ENCODE data around the gene AZU1. TPM values are rescaled to one million over a fixed set of nuclear protein-coding genes. Genes with fewer than 3 reads are reported as not detected.
"Not testable (repeated sequence)": the region's sequence is repeated elsewhere in the genome, so short reads cannot be mapped to it uniquely, and the experiment has no call there.

The AZU1 gene
- total RNA-seq, 2 donors from 2014 or later: 0.19 TPM; not detected in 1

- Mint-ChIP-seq H3K27me3 (no peaks in the 10 kb centered on the region), H3K4me1 (no peaks in the 10 kb centered on the region)
- ATAC-seq (replicated peaks): no peak
These were observed 1.6 kb upstream of the AZU1 start for GRCh38 chr19:825897-826644.

GRCh38 chr19:827314-827709, 325 bp upstream of the AZU1 start:
- Mint-ChIP-seq H3K36me3 (ENCODE audit: low read depth) (no peaks in the 10 kb centered on the region), H3K27ac (no peak overlapping the region), H3K27me3 (no peaks in the 10 kb centered on the region), H3K4me1 (no peaks in the 10 kb centered on the region), H3K9me3 (no peaks in the 10 kb centered on the region), H3K4me3 (no peak overlapping the region)
- no peak for ATAC-seq (replicated peaks)

More at GRCh38 chr19:825897-826644, 1.6 kb upstream of the AZU1 start:
- no peaks in the 10 kb centered on the region for H3K36me3 Mint-ChIP-seq (ENCODE audit: low read depth)
- no peaks in the 10 kb centered on the region for H3K9me3 Mint-ChIP-seq
- no peak overlapping the region for H3K27ac Mint-ChIP-seq
- no peak overlapping the region for H3K4me3 Mint-ChIP-seq

GRCh38 chr19:829129-829758, 1.6 kb downstream of the AZU1 start:
- Mint-ChIP-seq H3K27ac (no peak overlapping the region), H3K4me1 (no peaks in the 10 kb centered on the region), H3K27me3 (no peaks in the 10 kb centered on the region), H3K36me3 (ENCODE audit: low read depth) (no peaks in the 10 kb centered on the region), H3K4me3 (no peak overlapping the region), H3K9me3 (no peaks in the 10 kb centered on the region)
- no peak for ATAC-seq (replicated peaks)

GRCh38 chr19:831407-832369, 4.1 kb downstream of the AZU1 start:
- H3K27me3 Mint-ChIP-seq: peaks cover 6% of the 10 kb centered on the region
- peaks cover 5% of the 10 kb centered on the region for H3K4me1 Mint-ChIP-seq
- no peak overlapping the region for H3K27ac Mint-ChIP-seq
- no peaks in the 10 kb centered on the region for H3K36me3 Mint-ChIP-seq (ENCODE audit: low read depth)
- no peak overlapping the region for H3K4me3 Mint-ChIP-seq
- H3K9me3 Mint-ChIP-seq: no peaks in the 10 kb centered on the region
- no peak for ATAC-seq (replicated peaks)

- ATAC-seq (replicated peaks): no peak
- Mint-ChIP-seq H3K9me3 (no peaks in the 10 kb centered on the region), H3K27ac (no peak overlapping the region), H3K4me1 (peaks cover 5% of the 10 kb centered on the region), H3K27me3 (peaks cover 12% of the 10 kb centered on the region), H3K36me3 (ENCODE audit: low read depth) (no peaks in the 10 kb centered on the region), H3K4me3 (no peak overlapping the region)
These were observed 6.6 kb downstream of the AZU1 start for GRCh38 chr19:834216-834615.

- no peak overlapping the region for H3K4me3 Mint-ChIP-seq
- no peaks in the 10 kb centered on the region for H3K9me3 Mint-ChIP-seq
- peaks cover 5% of the 10 kb centered on the region for H3K4me1 Mint-ChIP-seq
- no peak overlapping the region for H3K27ac Mint-ChIP-seq
- H3K36me3 Mint-ChIP-seq (ENCODE audit: low read depth): no peaks in the 10 kb centered on the region
- ATAC-seq (replicated peaks): no peak
- H3K27me3 Mint-ChIP-seq: peaks cover 12% of the 10 kb centered on the region
These were observed 7.7 kb downstream of the AZU1 start for GRCh38 chr19:835210-835810.

- H3K4me3 Mint-ChIP-seq: no peak within 1 kb of the TSS
- ATAC-seq (replicated peaks): no peak
- H3K9me3 Mint-ChIP-seq: no peaks in the 10 kb centered on the region
- H3K27ac Mint-ChIP-seq: no peak within 1 kb of the TSS
- no peaks in the 10 kb centered on the region for H3K36me3 Mint-ChIP-seq (ENCODE audit: low read depth)
- peaks cover 9% of the 10 kb centered on the region for H3K4me1 Mint-ChIP-seq
- peaks cover 23% of the 10 kb centered on the region for H3K27me3 Mint-ChIP-seq
These were observed 13.0 kb downstream of the AZU1 start, which contains the start of gene PRTN3 for GRCh38 chr19:840519-841206. Gene PRTN3, plus strand, starts transcription at chr19:840999. Its CDS starts 10 bp downstream, at chr19:841009.

- not testable (repeated sequence) for H3K27ac Mint-ChIP-seq, H3K4me3 Mint-ChIP-seq
These were observed 15.2 kb downstream of the AZU1 start for GRCh38 chr19:842802-843179.

GRCh38 chr19:843180-843835, 15.7 kb downstream of the AZU1 start:
- H3K27me3 Mint-ChIP-seq: peaks cover 18% of the 10 kb centered on the region
- no peak for ATAC-seq (replicated peaks)
- no peaks in the 10 kb centered on the region for H3K9me3 Mint-ChIP-seq
- H3K4me3 Mint-ChIP-seq: no peak overlapping the region
- H3K27ac Mint-ChIP-seq: no peak overlapping the region
- H3K4me1 Mint-ChIP-seq: peaks cover 4% of the 10 kb centered on the region
- no peaks in the 10 kb centered on the region for H3K36me3 Mint-ChIP-seq (ENCODE audit: low read depth)

More at GRCh38 chr19:842802-843179, 15.2 kb downstream of the AZU1 start:
- H3K9me3 Mint-ChIP-seq; H3K4me1 Mint-ChIP-seq; ATAC-seq (replicated peaks); H3K36me3 Mint-ChIP-seq (ENCODE audit: low read depth): not testable (repeated sequence)
- peaks cover 18% of the 10 kb centered on the region for H3K27me3 Mint-ChIP-seq

GRCh38 chr19:843836-844545, 16.4 kb downstream of the AZU1 start:
- Mint-ChIP-seq H3K27me3 (peaks cover 18% of the 10 kb centered on the region), H3K4me1 (peaks cover 4% of the 10 kb centered on the region), H3K36me3 (ENCODE audit: low read depth) (no peaks in the 10 kb centered on the region), H3K4me3 (no peak overlapping the region), H3K27ac (no peak overlapping the region), H3K9me3 (no peaks in the 10 kb centered on the region)
- no peak for ATAC-seq (replicated peaks)

- no peaks in the 10 kb centered on the region for H3K9me3 Mint-ChIP-seq
- ATAC-seq (replicated peaks): no peak
- H3K4me3 Mint-ChIP-seq: no peak overlapping the region
- no peaks in the 10 kb centered on the region for H3K36me3 Mint-ChIP-seq (ENCODE audit: low read depth)
- peaks cover 4% of the 10 kb centered on the region for H3K4me1 Mint-ChIP-seq
- peaks cover 18% of the 10 kb centered on the region for H3K27me3 Mint-ChIP-seq
- no peak overlapping the region for H3K27ac Mint-ChIP-seq
These were observed 16.9 kb downstream of the AZU1 start for GRCh38 chr19:844546-844971.

- no peak overlapping the region for H3K4me3 Mint-ChIP-seq
- no peaks in the 10 kb centered on the region for H3K36me3 Mint-ChIP-seq (ENCODE audit: low read depth)
- H3K4me1 Mint-ChIP-seq: peaks cover 4% of the 10 kb centered on the region
- no peaks in the 10 kb centered on the region for H3K9me3 Mint-ChIP-seq
- peaks cover 18% of the 10 kb centered on the region for H3K27me3 Mint-ChIP-seq
- ATAC-seq (replicated peaks): no peak
- H3K27ac Mint-ChIP-seq: no peak overlapping the region
These were observed 18.3 kb downstream of the AZU1 start for GRCh38 chr19:845707-846521.
